Esophagus squamous epithelium (tissue), 5 donors: Measurements from ENCODE around the gene ARRB1. TPM values are rescaled to one million over a fixed set of nuclear protein-coding genes. Genes with fewer than 3 reads are reported as not detected.
"Not testable (repeated sequence)": the region's sequence is repeated elsewhere in the genome, so short reads cannot be mapped to it uniquely, and the experiment has no call there.

Source experiments
- DNase-seq: peaks from one replicate; lab custom pipeline; 2025; lab: John Stamatoyannopoulos, UW
- H3K27ac ChIP-seq, 4 donors: fragments of 200-600 bp; sonication (generic); one replicate each; pipeline ENCODE4 v1.5.1; 2016 to 2019; ENCODE audit warnings: mild to moderate bottlenecking in 1 of 4
- H3K27me3 ChIP-seq, 4 donors: fragments of 200-600 bp; sonication (generic); 1 replicate in 3 of 4; 2 replicates in 1 of 4; pipeline versions ENCODE4 v1.5.1 to v1.6.0; 2017 to 2021; ENCODE audit warnings: antibody characterized with exemption in 1 of 4
- H3K36me3 ChIP-seq, 3 donors: fragments of 200-600 bp; sonication (generic); one replicate each; pipeline ENCODE4 v1.5.1; 2016 to 2019
- H3K4me1 ChIP-seq, 3 donors: fragments of 200-600 bp; sonication (generic); one replicate each; pipeline ENCODE4 v1.5.1; 2017 to 2019
- H3K4me3 ChIP-seq, 4 donors: fragments of 200-600 bp; sonication (generic); 1 replicate in 3 of 4; 2 replicates in 1 of 4; pipeline ENCODE4 v1.5.1; 2016 to 2019; ENCODE audit warnings: mild to moderate bottlenecking in 2 of 4, moderate library complexity in 1 of 4
- H3K9me3 ChIP-seq, 3 donors: fragments of 200-600 bp; sonication (generic); one replicate each; pipeline ENCODE4 v1.5.1; 2016 to 2019
- CTCF ChIP-seq, 6 experiments: fragments of 450-650 bp in 4 of 6; fragments of 200-600 bp in 2 of 6; sonication (generic) in 2 of 6; IDR thresholded peaks; one replicate each; pipeline ENCODE4 v1.5.1; 2016 to 2019; ENCODE audit warnings: antibody characterized with exemption in 6 of 6, mild to moderate bottlenecking in 4 of 6, moderate library complexity in 4 of 6
- POLR2A ChIP-seq, 4 donors: fragments of 450-650 bp; IDR thresholded peaks; one replicate each; pipeline ENCODE4 v1.6.1; 2017; ENCODE audit warnings: antibody characterized with exemption in 4 of 4, mild to moderate bottlenecking in 4 of 4, moderate library complexity in 3 of 4
- WGBS, 2 donors: methylation state at CpG; one replicate each; pipeline ENCODE4 v1.1.5; 2018; 5-methylcytosine and 5-hydroxymethylcytosine counted together
- intact Hi-C: fragments of 100-400 bp; cut with DNase I; formaldehyde crosslinking; loops from one replicate; pipeline ENCODE4 v1.15.0; 2022
- total RNA-seq, 4 donors: library from RNA; depleted of rRNA; stranded (reverse); fragments of >200 nt; gene quantifications; one replicate each; pipeline ENCODE4 v1.1.0, GENCODE V29; 2016
- donor health status: DM: yes; HTN: yes; CAD: no.

Gene ARRB1
- total RNA-seq, 4 donors from 2014 or later, result 9.6 to 24.8 (median 17.8) TPM

- peak overlapping the region in 2 of 4 donors; percentile 44 to 52 for H3K27ac ChIP-seq
- TF ChIP-seq POLR2A (IDR thresholded peaks at IDR 0.05) (no peak), CTCF (IDR thresholded peaks at IDR 0.05) (no peak)
- H3K27me3 ChIP-seq, result peaks cover 0 to 6% (median 0%) of the 10 kb centered on the region in 4 donors
- no peaks in the 10 kb centered on the region for H3K36me3 ChIP-seq
- peaks cover 0 to 28% (median 9%) of the 10 kb centered on the region in 3 donors for H3K4me1 ChIP-seq
- no peak for DNase-seq
- no peak overlapping the region for H3K4me3 ChIP-seq
- intact Hi-C loops, result loop anchor here (5.0 to 10.0 kb wide), 2 partner anchors 56 to 99 kb away; no protein-coding TSS in a partner anchor
- 55 to 60% methylated on average over 6 to 7 of the region's 7 CpGs for WGBS, 2 donors
- no peaks in the 10 kb centered on the region for H3K9me3 ChIP-seq
Observed at GRCh38 chr11:75380716-75381420, 29.4 kb upstream of the ARRB1 start.

GRCh38 chr11:75380245-75380644 lies 28.8 kb upstream of the ARRB1 start:
- H3K36me3 ChIP-seq, result no peaks in the 10 kb centered on the region
- H3K4me3 ChIP-seq, result no peak overlapping the region
- H3K27ac ChIP-seq, result no peak overlapping the region
- H3K4me1 ChIP-seq, result peaks cover 0 to 28% (median 9%) of the 10 kb centered on the region in 3 donors
- intact Hi-C loops, result loop anchor here (5.0 to 10.0 kb wide), 2 partner anchors 55 to 98 kb away; no protein-coding TSS in a partner anchor
- H3K27me3 ChIP-seq, result peaks cover 0 to 3% (median 0%) of the 10 kb centered on the region in 4 donors
- WGBS, 2 donors, result 80 to 92% methylated on average over 2 of the region's 2 CpGs
- DNase-seq, result no peak
- no peak for TF ChIP-seq CTCF (IDR thresholded peaks at IDR 0.05)
- TF ChIP-seq POLR2A (IDR thresholded peaks at IDR 0.05), result no peak
- no peaks in the 10 kb centered on the region for H3K9me3 ChIP-seq

GRCh38 chr11:75378776-75379175 lies 27.3 kb upstream of the ARRB1 start:
- intact Hi-C loops, H3K27me3 ChIP-seq, DNase-seq, H3K36me3 ChIP-seq, H3K4me3 ChIP-seq, H3K27ac ChIP-seq, H3K9me3 ChIP-seq: not testable (repeated sequence)
- H3K4me1 ChIP-seq, result peaks cover 0 to 19% (median 9%) of the 10 kb centered on the region in 3 donors
- WGBS, 2 donors, result 82 to 94% methylated on average over 14 to 17 of the region's 17 CpGs

- Histone ChIP-seq H3K27ac (no peak overlapping the region), H3K27me3 (no peaks in the 10 kb centered on the region), H3K4me1 (peaks cover 15 to 34% (median 20%) of the 10 kb centered on the region in 3 donors), H3K36me3 (no peaks in the 10 kb centered on the region), H3K4me3 (no peak overlapping the region), H3K9me3 (no peaks in the 10 kb centered on the region)
- no peak for DNase-seq
- no peak for TF ChIP-seq POLR2A (IDR thresholded peaks at IDR 0.05)
- 76 to 92% methylated on average over 5 to 7 of the region's 9 CpGs for WGBS, 2 donors
- intact Hi-C loops, result no loop called here
Observed at GRCh38 chr11:75376175-75376574, 24.7 kb upstream of the ARRB1 start.

GRCh38 chr11:75375626-75376025 lies 24.2 kb upstream of the ARRB1 start:
- H3K4me1 ChIP-seq, result peaks cover 14 to 28% (median 15%) of the 10 kb centered on the region in 3 donors
- no peak overlapping the region for H3K27ac ChIP-seq
- no peak overlapping the region for H3K4me3 ChIP-seq
- 92 to 93% methylated on average over 5 to 6 of the region's 8 CpGs for WGBS, 2 donors
- no peaks in the 10 kb centered on the region for H3K27me3 ChIP-seq
- DNase-seq, result no peak
- no peaks in the 10 kb centered on the region for H3K9me3 ChIP-seq
- TF ChIP-seq CTCF (IDR thresholded peaks at IDR 0.05), result no peak
- no peak for TF ChIP-seq POLR2A (IDR thresholded peaks at IDR 0.05)
- no peaks in the 10 kb centered on the region for H3K36me3 ChIP-seq
- intact Hi-C loops, result no loop called here

GRCh38 chr11:75374646-75375045 lies 23.2 kb upstream of the ARRB1 start:
- H3K9me3 ChIP-seq, result no peaks in the 10 kb centered on the region
- peaks cover 12 to 26% (median 15%) of the 10 kb centered on the region in 3 donors for H3K4me1 ChIP-seq
- no peak for DNase-seq
- intact Hi-C loops, result no loop called here
- WGBS, 2 donors, result 89 to 95% methylated on average over 4 of the region's 4 CpGs
- no peak for TF ChIP-seq CTCF (IDR thresholded peaks at IDR 0.05)
- TF ChIP-seq POLR2A (IDR thresholded peaks at IDR 0.05), result no peak
- no peaks in the 10 kb centered on the region for H3K27me3 ChIP-seq
- H3K4me3 ChIP-seq, result no peak overlapping the region
- no peak overlapping the region for H3K27ac ChIP-seq
- H3K36me3 ChIP-seq, result no peaks in the 10 kb centered on the region
